22Rv1 (cell line): ENCODE measurements around the gene AFAP1L2.

Source experiments
- CTCF ChIP-seq: fragments of 450-650 bp; IDR thresholded peaks from 2 replicates; pipeline ENCODE4 v1.5.1; 2017; ENCODE audit warnings: mild to moderate bottlenecking
- ZFX ChIP-seq: fragments of 450-650 bp; IDR thresholded peaks from 2 replicates; pipeline ENCODE4 v1.6.1; 2017; ENCODE audit warnings: antibody characterized with exemption, borderline replicate concordance

DNA sequence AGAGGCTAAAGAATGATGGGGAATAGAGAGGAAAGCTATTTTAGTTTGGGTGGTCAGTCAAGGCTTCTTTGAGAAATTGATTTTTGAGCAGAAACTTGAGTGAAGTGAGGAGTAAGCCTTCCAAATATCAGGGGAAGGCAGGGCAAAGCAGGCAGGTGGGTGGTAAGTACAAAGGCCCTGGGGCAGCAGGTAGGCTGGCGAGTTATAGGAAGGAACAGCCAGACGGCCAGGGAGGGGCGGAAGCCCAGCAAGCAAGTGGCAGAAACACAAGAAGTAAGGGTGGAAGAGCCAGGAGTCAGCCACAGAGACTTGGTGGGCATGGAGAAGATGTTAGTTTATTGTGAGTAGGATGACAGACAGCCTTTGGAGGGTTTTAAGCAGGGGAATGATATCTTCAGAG is 130.4 kb downstream of the AFAP1L2 start:
- TF ChIP-seq CTCF: no peak
- no peak for TF ChIP-seq ZFX
